CD8-positive, alpha-beta memory T cell (primary cell): Measurements from ENCODE around the gene L3MBTL2. TPM values are rescaled to one million over a fixed set of nuclear protein-coding genes. Genes with fewer than 3 reads are reported as not detected.

Source experiments
- CTCF ChIA-PET: fragments of 350-600 bp; sonication (Branson Sonifier 250); formaldehyde crosslinking; loops from one replicate; lab custom pipeline; 2021; ENCODE audit warnings: antibody characterized with exemption; lab: Charles Lee
- POLR2A ChIA-PET: fragments of 350-600 bp; sonication (Branson Sonifier 250); formaldehyde crosslinking; loops from one replicate; lab custom pipeline; 2021; ENCODE audit warnings: antibody characterized with exemption; lab: Charles Lee
- DNase-seq, 5 donors: peaks; one replicate each; pipeline versions ENCODE4 v3.0.0 to v3.0.0-alpha.2; 2020 to 2022; ENCODE audit warnings: mixed read lengths in 1 of 5
- H3K27ac ChIP-seq: one replicate; pipeline ENCODE4 v1.7.0; 2013; ENCODE audit warnings: low read depth, mild to moderate bottlenecking, low read length, moderate library complexity
- H3K27me3 ChIP-seq: 2 replicates; pipeline ENCODE4 v1.7.0; 2013; ENCODE audit warnings: low read length, mild to moderate bottlenecking; ENCODE audit not compliant: insufficient read depth, poor library complexity, severe bottlenecking
- H3K36me3 ChIP-seq: 2 replicates; pipeline ENCODE4 v1.7.0; 2013; ENCODE audit warnings: mild to moderate bottlenecking, low read length, moderate library complexity; ENCODE audit not compliant: insufficient read depth
- H3K4me1 ChIP-seq: 2 replicates; pipeline ENCODE4 v1.7.0; 2013; ENCODE audit warnings: mild to moderate bottlenecking, low read length, moderate library complexity; ENCODE audit not compliant: insufficient read depth
- H3K4me3 ChIP-seq: 2 replicates; pipeline ENCODE4 v1.7.0; 2013; ENCODE audit warnings: mild to moderate bottlenecking, low read length
- H3K9me3 ChIP-seq: 2 replicates; pipeline ENCODE4 v1.7.0; 2013; ENCODE audit warnings: mild to moderate bottlenecking, low read length
- H3K27ac Mint-ChIP-seq, 8 donors: one replicate each; pipeline ENCODE4 v1.8.0; 2020 to 2021; ENCODE audit warnings: mixed read lengths in 8 of 8, mild to moderate bottlenecking in 6 of 8, inconsistent platforms in 3 of 8, moderate library complexity in 3 of 8
- H3K27me3 Mint-ChIP-seq, 2 donors: one replicate each; pipeline ENCODE4 v1.8.0; 2020 to 2021; ENCODE audit warnings: mixed read lengths in 2 of 2, mild to moderate bottlenecking in 1 of 2, moderate library complexity in 1 of 2
- H3K36me3 Mint-ChIP-seq, 3 donors: one replicate each; pipeline ENCODE4 v1.8.0; 2020 to 2021; ENCODE audit warnings: mixed read lengths in 3 of 3, inconsistent platforms in 1 of 3, mild to moderate bottlenecking in 1 of 3
- H3K4me1 Mint-ChIP-seq, 3 donors: one replicate each; pipeline ENCODE4 v1.8.0; 2020 to 2021; ENCODE audit warnings: mixed read lengths in 3 of 3, inconsistent platforms in 1 of 3, mild to moderate bottlenecking in 1 of 3
- H3K4me3 Mint-ChIP-seq, 7 donors: one replicate each; pipeline ENCODE4 v1.8.0; 2020 to 2021; ENCODE audit warnings: mixed read lengths in 7 of 7, mild to moderate bottlenecking in 6 of 7, moderate library complexity in 4 of 7, inconsistent platforms in 2 of 7
- H3K9me3 Mint-ChIP-seq, 5 donors: one replicate each; pipeline ENCODE4 v1.8.0; 2020 to 2022; ENCODE audit warnings: mixed read lengths in 5 of 5, mild to moderate bottlenecking in 3 of 5, moderate library complexity in 2 of 5, inconsistent platforms in 1 of 5
- polyA plus RNA-seq: library from polyadenylated mRNA; unstranded; fragments of 300-500 nt; fragmentation: Illumina TruSeq; gene quantifications from one replicate; pipeline ENCODE4 v1.2.3, GENCODE V29; 2021
- total RNA-seq, 2 experiments: library from RNA; stranded (reverse); gene quantifications; one replicate each; pipeline ENCODE4 v1.2.3, GENCODE V29; 2021

The L3MBTL2 gene
- total and polyA plus RNA-seq, 3 experiments from 2014 or later: 34.2 to 55.9 (median 54.4) TPM

DNA sequence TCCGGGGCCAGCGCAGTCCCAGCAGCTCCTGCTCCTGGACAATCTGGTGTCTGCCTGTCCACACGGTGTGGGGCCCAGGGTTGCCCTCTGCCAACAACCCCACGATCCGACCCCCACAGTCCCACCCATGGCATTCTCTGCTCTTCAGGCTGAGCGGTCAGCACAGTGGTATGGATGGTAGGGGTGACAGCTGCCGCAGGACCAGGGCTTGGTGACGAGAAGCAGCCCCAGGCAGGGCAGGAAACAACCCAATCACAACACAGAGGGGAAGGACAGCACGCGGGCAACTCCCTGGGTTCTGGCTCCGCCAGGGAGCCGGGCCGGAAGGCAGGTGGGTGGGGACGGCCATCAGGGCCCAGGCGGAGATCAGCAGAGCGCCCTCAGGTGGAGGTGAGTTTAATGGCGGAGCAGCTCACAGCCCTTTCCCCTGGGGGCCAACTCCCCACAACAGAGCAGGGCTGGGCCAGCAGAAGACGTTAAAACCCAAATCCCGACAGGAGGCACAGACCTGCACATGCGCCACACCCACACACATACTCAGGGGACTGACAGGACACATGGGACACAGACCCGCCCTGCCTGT lies 40.9 kb downstream of the L3MBTL2 start:
- Histone ChIP-seq H3K36me3 (peaks cover 23% of the 10 kb centered on the region), H3K27ac (no peak overlapping the region), H3K4me3 (no peak overlapping the region), H3K9me3 (no peaks in the 10 kb centered on the region), H3K27me3 (no peaks in the 10 kb centered on the region), H3K4me1 (no peaks in the 10 kb centered on the region)
- H3K4me3 Mint-ChIP-seq: no peak overlapping the region
- DNase-seq: no peak
- POLR2A ChIA-PET: no interaction called here
- H3K4me1 Mint-ChIP-seq: no peaks in the 10 kb centered on the region
- CTCF ChIA-PET: interaction anchor here (4.2 kb wide), 1 partner anchor 9 kb away, joined by 16 read pairs; no protein-coding TSS in a partner anchor
- H3K27me3 Mint-ChIP-seq: no peaks in the 10 kb centered on the region
- H3K27ac Mint-ChIP-seq: no peak overlapping the region
- H3K9me3 Mint-ChIP-seq: no peaks in the 10 kb centered on the region
- peaks cover 0 to 58% (median 4%) of the 10 kb centered on the region in 3 donors for H3K36me3 Mint-ChIP-seq

DNA sequence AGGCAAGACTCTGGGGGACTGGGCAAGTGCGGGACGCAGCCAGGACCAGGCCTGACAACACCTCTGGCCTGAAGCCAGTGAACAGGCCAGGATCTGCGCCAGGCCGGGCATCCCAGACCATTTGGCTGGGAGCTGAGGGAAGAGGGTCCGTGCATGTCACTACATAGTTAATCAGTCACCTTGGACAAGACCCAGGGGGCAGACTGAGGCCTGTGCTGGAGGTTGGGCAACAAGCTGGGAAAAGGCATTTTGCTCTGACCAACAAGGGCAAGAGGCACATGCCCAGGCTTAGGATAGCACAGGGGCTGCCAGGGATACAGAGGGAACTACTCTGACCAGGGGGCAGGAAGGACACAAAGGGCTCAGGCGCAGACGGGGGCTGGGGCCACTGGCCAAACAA lies 42.6 kb downstream of the L3MBTL2 start:
- H3K4me1 ChIP-seq: no peaks in the 10 kb centered on the region
- H3K9me3 ChIP-seq: no peaks in the 10 kb centered on the region
- Mint-ChIP-seq H3K4me1 (no peaks in the 10 kb centered on the region), H3K4me3 (no peak overlapping the region), H3K27ac (peak overlapping the region in 2 of 8 donors; percentile 52 to 72), H3K36me3 (peaks cover 0 to 74% (median 6%) of the 10 kb centered on the region in 3 donors), H3K27me3 (no peaks in the 10 kb centered on the region), H3K9me3 (no peaks in the 10 kb centered on the region)
- peaks cover 24% of the 10 kb centered on the region for H3K36me3 ChIP-seq
- no peak for DNase-seq
- H3K27me3 ChIP-seq: no peaks in the 10 kb centered on the region
- ChIA-PET POLR2A (no interaction called here), CTCF (interaction anchor here (1.2 to 4.2 kb wide), 2 partner anchors 10 to 325 kb away, joined by 4 to 16 read pairs; no protein-coding TSS in a partner anchor)
- H3K4me3 ChIP-seq: no peak overlapping the region
- H3K27ac ChIP-seq: no peak overlapping the region

DNA sequence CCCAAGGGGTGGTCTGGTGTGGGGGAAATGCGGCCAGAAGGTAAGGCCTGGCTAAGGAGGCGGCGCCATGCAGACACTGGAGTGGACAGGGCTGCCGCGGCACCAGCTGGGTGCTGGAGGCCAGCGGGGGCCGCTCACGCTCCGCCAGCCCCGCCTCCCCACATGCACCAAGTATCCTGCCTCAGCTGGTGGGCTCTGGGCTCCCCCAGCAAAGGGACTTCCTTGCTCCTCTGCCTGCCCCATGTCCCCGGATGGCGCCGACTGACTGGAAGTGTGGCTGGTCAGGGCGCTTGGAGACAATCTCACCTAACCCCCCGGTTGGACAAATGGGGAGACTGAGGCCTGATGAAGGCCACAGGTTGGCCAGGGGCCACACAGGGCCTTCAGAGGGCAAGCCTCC lies 43.2 kb downstream of the L3MBTL2 start:
- no peak overlapping the region for H3K27ac Mint-ChIP-seq
- no peaks in the 10 kb centered on the region for H3K9me3 ChIP-seq

DNA sequence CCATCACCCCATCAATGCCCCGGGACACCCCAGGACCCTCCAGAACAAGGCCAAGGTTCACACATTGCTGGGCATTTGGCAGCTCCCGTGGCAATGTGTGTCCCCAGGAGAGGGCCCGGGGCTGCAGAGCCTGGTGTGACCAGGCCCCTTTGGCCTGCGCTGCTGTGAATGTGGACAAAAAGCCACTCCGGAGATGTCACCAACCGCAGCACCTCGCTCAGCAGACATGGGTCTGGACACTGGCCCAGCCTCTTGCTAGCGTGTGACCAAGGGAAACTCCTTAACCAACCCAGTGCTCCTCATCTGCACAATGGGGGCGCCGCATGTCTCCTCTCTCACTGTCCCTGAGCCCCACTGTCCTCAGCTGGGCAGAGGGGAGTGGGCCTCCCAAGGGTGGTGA lies 43.6 kb downstream of the L3MBTL2 start:
- Mint-ChIP-seq H3K4me3 (no peak overlapping the region), H3K4me1 (no peaks in the 10 kb centered on the region), H3K9me3 (no peaks in the 10 kb centered on the region), H3K27me3 (no peaks in the 10 kb centered on the region), H3K27ac (no peak overlapping the region), H3K36me3 (peaks cover 0 to 84% (median 6%) of the 10 kb centered on the region in 3 donors)
- Histone ChIP-seq H3K4me3 (no peak overlapping the region), H3K9me3 (no peaks in the 10 kb centered on the region), H3K36me3 (peaks cover 32% of the 10 kb centered on the region), H3K27ac (no peak overlapping the region), H3K27me3 (no peaks in the 10 kb centered on the region), H3K4me1 (no peaks in the 10 kb centered on the region)
- CTCF ChIA-PET: interaction anchor here (4.2 kb wide), 1 partner anchor 11 kb away, joined by 16 read pairs; no protein-coding TSS in a partner anchor
- POLR2A ChIA-PET: interaction anchor here (0.5 kb wide), 1 partner anchor 11 kb away, joined by 6 read pairs; no protein-coding TSS in a partner anchor
- no peak for DNase-seq

More for the DNA sequence above, 43.2 kb downstream of the L3MBTL2 start:
- Histone ChIP-seq H3K4me3 (no peak overlapping the region), H3K27ac (no peak overlapping the region), H3K4me1 (no peaks in the 10 kb centered on the region), H3K36me3 (peaks cover 29% of the 10 kb centered on the region), H3K27me3 (no peaks in the 10 kb centered on the region)
- no peak overlapping the region for H3K4me3 Mint-ChIP-seq
- CTCF ChIA-PET: interaction anchor here (4.2 kb wide), 1 partner anchor 11 kb away, joined by 16 read pairs; no protein-coding TSS in a partner anchor
- peaks cover 0 to 80% (median 6%) of the 10 kb centered on the region in 3 donors for H3K36me3 Mint-ChIP-seq
- H3K4me1 Mint-ChIP-seq: no peaks in the 10 kb centered on the region
- POLR2A ChIA-PET: interaction anchor here (0.5 kb wide), 1 partner anchor 11 kb away, joined by 6 read pairs; no protein-coding TSS in a partner anchor
- no peaks in the 10 kb centered on the region for H3K9me3 Mint-ChIP-seq
- no peak for DNase-seq
- H3K27me3 Mint-ChIP-seq: no peaks in the 10 kb centered on the region

DNA sequence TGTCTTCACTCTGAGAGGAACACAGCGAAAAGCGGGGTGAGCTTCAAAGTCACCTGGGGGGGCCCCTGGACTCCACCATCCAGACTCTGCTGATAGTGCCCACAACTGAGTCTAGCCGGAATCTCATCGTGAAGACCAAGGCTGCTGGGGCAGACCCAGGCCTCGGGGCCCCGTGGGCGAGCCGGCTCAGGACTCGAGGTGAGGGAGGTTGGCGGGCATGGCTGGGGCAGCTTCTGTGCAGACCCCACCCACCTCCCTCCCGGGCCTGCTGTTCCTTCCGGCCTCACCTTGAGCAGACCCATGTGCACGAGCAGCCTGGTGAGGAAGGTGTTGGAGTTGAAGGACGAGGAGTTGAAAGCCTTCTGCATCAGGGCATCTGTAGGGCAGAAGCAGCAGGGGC lies 44.3 kb downstream of the L3MBTL2 start:
- Mint-ChIP-seq H3K4me1 (no peaks in the 10 kb centered on the region), H3K36me3 (peaks cover 4 to 88% (median 6%) of the 10 kb centered on the region in 3 donors), H3K4me3 (no peak overlapping the region), H3K9me3 (no peaks in the 10 kb centered on the region), H3K27me3 (no peaks in the 10 kb centered on the region), H3K27ac (no peak overlapping the region)
- H3K27me3 ChIP-seq: no peaks in the 10 kb centered on the region
- H3K36me3 ChIP-seq: peaks cover 38% of the 10 kb centered on the region
- H3K4me1 ChIP-seq: no peaks in the 10 kb centered on the region
- no peak overlapping the region for H3K27ac ChIP-seq
- ChIA-PET CTCF (interaction anchor here (4.2 kb wide), 1 partner anchor 12 kb away, joined by 16 read pairs; no protein-coding TSS in a partner anchor), POLR2A (no interaction called here)
- no peak for DNase-seq
- H3K9me3 ChIP-seq: no peaks in the 10 kb centered on the region
- no peak overlapping the region for H3K4me3 ChIP-seq

DNA sequence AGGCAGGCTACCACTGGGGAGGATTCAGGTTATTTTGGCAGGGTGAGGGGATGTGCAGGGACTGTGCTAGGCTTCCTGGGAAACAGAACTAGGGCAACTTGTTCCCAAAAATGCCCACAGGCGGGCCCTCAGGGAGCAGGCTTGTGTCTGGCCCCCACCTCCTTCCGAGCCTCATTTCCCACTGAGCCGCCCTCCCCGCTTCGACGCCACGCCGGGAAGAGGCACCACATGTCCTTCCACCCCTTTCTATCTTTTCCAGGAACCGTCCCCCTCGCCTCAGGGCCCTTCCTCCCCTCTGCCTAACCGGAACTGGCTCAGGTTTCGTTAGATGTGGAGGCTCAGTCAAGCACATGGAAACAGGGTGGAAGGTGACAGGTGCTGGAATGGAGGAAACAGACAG lies 45.0 kb downstream of the L3MBTL2 start:
- Mint-ChIP-seq H3K9me3 (no peaks in the 10 kb centered on the region), H3K4me3 (no peak overlapping the region), H3K27me3 (no peaks in the 10 kb centered on the region), H3K27ac (peak overlapping the region in 1 of 8 donors; percentile 36), H3K36me3 (peaks cover 4 to 87% (median 5%) of the 10 kb centered on the region in 3 donors), H3K4me1 (no peaks in the 10 kb centered on the region)
- no peak overlapping the region for H3K4me3 ChIP-seq
- H3K27ac ChIP-seq: no peak overlapping the region
- ChIA-PET POLR2A (no interaction called here), CTCF (no interaction called here)
- DNase-seq: no peak
- H3K27me3 ChIP-seq: no peaks in the 10 kb centered on the region
- H3K4me1 ChIP-seq: no peaks in the 10 kb centered on the region
- no peaks in the 10 kb centered on the region for H3K9me3 ChIP-seq
- H3K36me3 ChIP-seq: peaks cover 38% of the 10 kb centered on the region

DNA sequence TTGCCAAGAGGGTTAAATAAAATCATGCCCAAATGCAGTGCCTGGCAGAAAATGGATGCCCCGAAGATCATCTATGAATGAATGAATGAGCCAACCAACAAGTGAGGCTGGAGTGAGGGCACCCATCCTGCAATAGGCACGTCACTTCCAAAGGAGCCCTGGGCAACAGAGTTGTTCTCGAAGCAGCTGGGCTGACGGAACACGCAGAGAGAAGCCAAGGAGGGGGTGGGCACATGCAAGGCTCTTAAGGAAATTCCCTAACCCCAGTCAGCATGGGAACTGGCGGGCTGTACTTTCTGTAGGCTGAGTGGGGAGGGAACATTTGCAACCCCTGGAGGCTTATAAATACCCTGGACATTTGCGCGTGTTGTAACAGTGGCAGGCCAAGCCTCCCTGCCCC lies 47.3 kb downstream of the L3MBTL2 start:
- Histone ChIP-seq H3K9me3 (no peaks in the 10 kb centered on the region), H3K4me3 (no peak overlapping the region), H3K27ac (no peak overlapping the region), H3K36me3 (peaks cover 51% of the 10 kb centered on the region), H3K27me3 (no peaks in the 10 kb centered on the region), H3K4me1 (no peaks in the 10 kb centered on the region)
- H3K4me3 Mint-ChIP-seq: no peak overlapping the region
- DNase-seq: no peak
- no peak overlapping the region for H3K27ac Mint-ChIP-seq
- ChIA-PET POLR2A (no interaction called here), CTCF (interaction anchor here (0.9 kb wide), 1 partner anchor 10 kb away, joined by 4 read pairs; no protein-coding TSS in a partner anchor)
- H3K4me1 Mint-ChIP-seq: no peaks in the 10 kb centered on the region
- H3K36me3 Mint-ChIP-seq: peaks cover 4 to 91% (median 8%) of the 10 kb centered on the region in 3 donors
- no peaks in the 10 kb centered on the region for H3K9me3 Mint-ChIP-seq
- H3K27me3 Mint-ChIP-seq: no peaks in the 10 kb centered on the region

DNA sequence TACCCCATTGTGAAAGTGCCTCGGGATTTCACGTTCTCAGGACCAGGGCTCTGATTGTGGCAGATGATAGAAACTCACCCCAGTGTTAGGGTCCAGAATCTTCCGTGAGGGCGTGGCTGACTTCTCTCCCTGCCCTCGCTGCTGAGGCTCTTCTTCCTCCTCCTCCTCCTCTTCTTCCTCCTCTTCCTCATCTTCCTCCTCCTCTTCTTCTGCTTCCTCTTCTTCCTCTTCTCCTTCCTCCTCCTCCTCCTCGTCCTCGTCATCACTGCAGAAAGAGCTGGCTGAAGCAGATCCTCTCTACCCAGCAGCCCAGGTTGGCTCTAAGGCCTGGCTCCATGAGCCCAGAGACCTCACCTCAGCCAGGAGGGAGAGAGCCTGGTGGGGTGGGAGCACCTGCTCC lies 49.1 kb downstream of the L3MBTL2 start:
- Mint-ChIP-seq H3K4me3 (no peak overlapping the region), H3K4me1 (no peaks in the 10 kb centered on the region), H3K9me3 (no peaks in the 10 kb centered on the region), H3K36me3 (peaks cover 4 to 94% (median 5%) of the 10 kb centered on the region in 3 donors), H3K27me3 (no peaks in the 10 kb centered on the region), H3K27ac (peak overlapping the region in 2 of 8 donors; percentile 2 to 43)
- H3K9me3 ChIP-seq: no peaks in the 10 kb centered on the region
- no peak overlapping the region for H3K27ac ChIP-seq
- ChIA-PET CTCF (interaction anchor here (1.6 kb wide), 1 partner anchor 17 kb away, joined by 5 read pairs; no protein-coding TSS in a partner anchor), POLR2A (interaction anchor here (0.7 kb wide), 1 partner anchor 91 kb away, joined by 4 read pairs; no protein-coding TSS in a partner anchor)
- no peak for DNase-seq
- H3K27me3 ChIP-seq: no peaks in the 10 kb centered on the region
- H3K4me3 ChIP-seq: no peak overlapping the region
- H3K36me3 ChIP-seq: peaks cover 63% of the 10 kb centered on the region
- H3K4me1 ChIP-seq: no peaks in the 10 kb centered on the region
